H1 (cell line): ENCODE measurements around the gene MYH16. TPM values are rescaled to one million over a fixed set of nuclear protein-coding genes. Genes with fewer than 3 reads are reported as not detected.

Experiments used
- CTCF ChIA-PET: fragments of 300-600 bp; sonication (Branson Sonifier 250); formaldehyde crosslinking; loops from one replicate; lab custom pipeline; 2021; ENCODE audit not compliant: partially characterized antibody; lab: Charles Lee
- POLR2A ChIA-PET: fragments of 300-600 bp; sonication (Branson Sonifier 250); formaldehyde crosslinking; loops from one replicate; lab custom pipeline; 2021; ENCODE audit warnings: inconsistent platforms; ENCODE audit not compliant: partially characterized antibody; lab: Charles Lee
- DNase-seq, 2 experiments: peaks; one replicate each; pipeline versions ENCODE4 v3.0.0 to v3.0.0-alpha.2; 2010 to 2022; ENCODE audit warnings: low spot score in 2 of 2, low read depth in 1 of 2, mixed read lengths in 1 of 2
- FAIRE-seq: peaks from 2 replicates; lab custom pipeline; 2011; peaks lifted over from hg19 to GRCh38; lab: Jason Lieb, UNC
- H2AFZ ChIP-seq: 2 replicates; pipeline ENCODE4 v1.8.1; 2012; ENCODE audit warnings: low read length, inconsistent platforms
- H2AK5ac ChIP-seq: 2 replicates; pipeline ENCODE4 v1.6.1; 2013; ENCODE audit warnings: low read depth, low read length
- H2BK120ac ChIP-seq: replicated peaks from 2 replicates; pipeline ENCODE3; 2013; ENCODE audit warnings: low read depth, low read length, inconsistent platforms
- H2BK12ac ChIP-seq: 2 replicates; pipeline ENCODE4 v1.6.1; 2013; ENCODE audit warnings: low read depth, low read length
- H2BK15ac ChIP-seq: 2 replicates; pipeline ENCODE4 v1.6.1; 2013; ENCODE audit warnings: low read length
- H2BK20ac ChIP-seq: 2 replicates; pipeline ENCODE4 v1.6.1; 2013; ENCODE audit warnings: low read length
- H2BK5ac ChIP-seq: 2 replicates; pipeline ENCODE4 v1.6.1; 2013; ENCODE audit warnings: low read depth, low read length
- H3K14ac ChIP-seq: 2 replicates; pipeline ENCODE4 v1.6.1; 2013; ENCODE audit warnings: inconsistent platforms; ENCODE audit not compliant: insufficient read length
- H3K18ac ChIP-seq: 2 replicates; pipeline ENCODE4 v1.6.1; 2013; ENCODE audit warnings: low read length; ENCODE audit errors: extremely low read depth
- H3K23ac ChIP-seq: 2 replicates; pipeline ENCODE4 v1.6.1; 2013; ENCODE audit warnings: inconsistent platforms; ENCODE audit not compliant: insufficient read length
- H3K23me2 ChIP-seq: 2 replicates; pipeline ENCODE4 v1.6.1; 2013; ENCODE audit warnings: low read depth, low read length
- H3K27ac ChIP-seq: 2 replicates; pipeline ENCODE4 v1.6.1; 2011; ENCODE audit warnings: low read depth, low read length, inconsistent platforms
- H3K27me3 ChIP-seq, 4 experiments: replicated peaks in 1 of 4; 1 replicate in 1 of 4; 2 replicates in 3 of 4; pipeline versions ENCODE4 v1.6.1 to v1.8.1; 2011 to 2013; ENCODE audit warnings: low read length in 3 of 4, mild to moderate bottlenecking in 3 of 4, inconsistent platforms in 2 of 4, mixed read lengths in 2 of 4, moderate library complexity in 1 of 4; ENCODE audit not compliant: control insufficient read depth in 3 of 4, insufficient read depth in 3 of 4; ENCODE audit errors: extremely low read depth in 1 of 4
- H3K36me3 ChIP-seq, 4 experiments: 2 replicates each; pipeline versions ENCODE4 v1.6.1 to v1.8.1; 2011 to 2013; ENCODE audit warnings: mild to moderate bottlenecking in 4 of 4, low read length in 3 of 4, moderate library complexity in 2 of 4, control low read depth in 1 of 4, inconsistent platforms in 1 of 4; ENCODE audit not compliant: insufficient read depth in 4 of 4, control insufficient read depth in 2 of 4
- H3K4ac ChIP-seq: replicated peaks from 2 replicates; pipeline ENCODE3; 2013; ENCODE audit warnings: low read length, low read depth, mixed read lengths, inconsistent platforms; ENCODE audit not compliant: insufficient read length
- H3K4me1 ChIP-seq, 4 experiments: replicated peaks in 1 of 4; 1 replicate in 1 of 4; 2 replicates in 3 of 4; pipeline versions ENCODE4 v1.6.1 to v1.8.1; 2011 to 2013; ENCODE audit warnings: low read length in 3 of 4, inconsistent platforms in 2 of 4, mixed read lengths in 1 of 4; ENCODE audit not compliant: insufficient read depth in 4 of 4, control insufficient read depth in 3 of 4
- H3K4me2 ChIP-seq, 2 experiments: 2 replicates each; pipeline versions ENCODE4 v1.6.1 to v1.8.1; 2011 to 2013; ENCODE audit warnings: low read depth in 2 of 2, low read length in 2 of 2, control low read depth in 1 of 2, inconsistent platforms in 1 of 2, mild to moderate bottlenecking in 1 of 2; ENCODE audit not compliant: insufficient read depth in 1 of 2
- H3K4me3 ChIP-seq, 4 experiments: fragments of 200-600, 300-600 bp in 1 of 4; sonication (generic), shearing (Covaris generic), sonication (Bioruptor Twin) in 1 of 4; 2 replicates each; pipeline versions ENCODE4 v1.5.1 to v1.8.1; 2011 to 2016; ENCODE audit warnings: low read length in 4 of 4, low read depth in 3 of 4, control low read depth in 2 of 4, inconsistent platforms in 2 of 4, mild to moderate bottlenecking in 2 of 4, mixed read lengths in 1 of 4, moderate library complexity in 1 of 4; ENCODE audit not compliant: insufficient read depth in 2 of 4; ENCODE audit errors: extremely low read depth in 1 of 4
- H3K56ac ChIP-seq: replicated peaks from 2 replicates; pipeline ENCODE3; 2013; ENCODE audit warnings: low read depth, mild to moderate bottlenecking, mixed read lengths, low read length, inconsistent platforms; ENCODE audit not compliant: insufficient read length
- H3K79me1 ChIP-seq: 2 replicates; pipeline ENCODE4 v1.6.1; 2013; ENCODE audit warnings: low read depth, low read length, control low read depth
- H3K79me2 ChIP-seq, 2 experiments: 2 replicates each; pipeline versions ENCODE4 v1.6.1 to v1.8.1; 2012 to 2013; ENCODE audit warnings: low read length in 2 of 2, mild to moderate bottlenecking in 2 of 2, inconsistent platforms in 1 of 2; ENCODE audit not compliant: insufficient read depth in 2 of 2, control insufficient read depth in 1 of 2
- H3K9ac ChIP-seq, 4 experiments: replicated peaks in 1 of 4; 1 replicate in 1 of 4; 2 replicates in 3 of 4; pipeline versions ENCODE4 v1.6.1 to v1.8.1; 2011 to 2013; ENCODE audit warnings: low read depth in 3 of 4, low read length in 3 of 4, control low read depth in 2 of 4, mild to moderate bottlenecking in 2 of 4, moderate library complexity in 2 of 4, inconsistent platforms in 1 of 4; ENCODE audit errors: extremely low read depth in 1 of 4
- H3K9me3 ChIP-seq, 2 experiments: 2 replicates each; pipeline versions ENCODE4 v1.6.1 to v1.8.1; 2012 to 2013; ENCODE audit warnings: mild to moderate bottlenecking in 2 of 2, moderate library complexity in 2 of 2, control low read depth in 1 of 2, inconsistent platforms in 1 of 2, low read depth in 1 of 2, low read length in 1 of 2, mixed read lengths in 1 of 2; ENCODE audit not compliant: insufficient read depth in 2 of 2
- H4K20me1 ChIP-seq, 2 experiments: replicated peaks in 1 of 2; 2 replicates each; pipeline versions ENCODE3 to v1.8.1; 2011 to 2013; ENCODE audit warnings: inconsistent platforms in 2 of 2, low read length in 2 of 2, mild to moderate bottlenecking in 1 of 2; ENCODE audit not compliant: insufficient read depth in 2 of 2, control insufficient read depth in 1 of 2
- H4K5ac ChIP-seq: 2 replicates; pipeline ENCODE4 v1.6.1; 2013; ENCODE audit warnings: low read length, low read depth, mixed read lengths, inconsistent platforms; ENCODE audit not compliant: insufficient read length
- H4K8ac ChIP-seq: 2 replicates; pipeline ENCODE4 v1.8.0; 2013; ENCODE audit warnings: mild to moderate bottlenecking, moderate library complexity, low read length, inconsistent platforms; ENCODE audit not compliant: insufficient read depth; ENCODE audit errors: extremely low read depth
- H4K91ac ChIP-seq: replicated peaks from 2 replicates; pipeline ENCODE3; 2013; ENCODE audit warnings: low read length, mixed read lengths, inconsistent platforms; ENCODE audit not compliant: insufficient read length
- CBX8 ChIP-seq: fragments of 300-800, 300-1000 bp; sonication (generic); IDR thresholded peaks from 2 replicates; pipeline ENCODE4 v1.7.1; 2016; ENCODE audit warnings: low read depth, low read length, borderline replicate concordance
- CREB1 ChIP-seq: IDR thresholded peaks from 2 replicates; pipeline ENCODE4 v1.6.1; 2012; ENCODE audit warnings: inconsistent platforms
- CTBP2 ChIP-seq: IDR thresholded peaks from 2 replicates; pipeline ENCODE4 v1.7.0; 2011; ENCODE audit warnings: borderline replicate concordance, mild to moderate bottlenecking, moderate library complexity, mixed read lengths, low read length; ENCODE audit not compliant: insufficient read depth, insufficient read length
- KDM1A ChIP-seq: fragments of 200-600, 300-600 bp; sonication (generic); IDR thresholded peaks from 2 replicates; pipeline ENCODE4 v1.7.1; 2016; ENCODE audit warnings: mild to moderate bottlenecking, low read length, borderline replicate concordance
- MAFK ChIP-seq: IDR thresholded peaks from 2 replicates; pipeline ENCODE4 v1.6.1; 2012; ENCODE audit warnings: low read depth, mild to moderate bottlenecking, improper control_type of control experiment, low read length
- NANOG ChIP-seq: IDR thresholded peaks from 2 replicates; pipeline ENCODE4 v1.6.1; 2011; ENCODE audit warnings: low read length, low read depth, mild to moderate bottlenecking, inconsistent platforms; ENCODE audit not compliant: insufficient read depth, poor library complexity, severe bottlenecking
- POLR2A ChIP-seq, 2 experiments: IDR thresholded peaks; 1 replicate in 1 of 2; 2 replicates in 1 of 2; pipeline ENCODE4 v1.6.1; 2011; ENCODE audit warnings: low read depth in 2 of 2, low read length in 2 of 2, mild to moderate bottlenecking in 2 of 2; ENCODE audit errors: control extremely low read depth in 1 of 2
- POLR2AphosphoS5 ChIP-seq: IDR thresholded peaks from 2 replicates; pipeline ENCODE4 v1.6.1; 2011; ENCODE audit warnings: low read depth, low read length
- RXRA ChIP-seq: IDR thresholded peaks from 2 replicates; pipeline ENCODE4 v1.6.1; 2011; ENCODE audit warnings: low read depth, mild to moderate bottlenecking, low read length, moderate library complexity; ENCODE audit not compliant: insufficient read depth
- SIN3A ChIP-seq, 2 experiments: IDR thresholded peaks in 1 of 2; conservative IDR thresholded peaks in 1 of 2; 2 replicates each; pipeline ENCODE4 v1.6.1; 2011 to 2012; ENCODE audit warnings: low read length in 2 of 2, improper control_type of control experiment in 1 of 2, low read depth in 1 of 2, mild to moderate bottlenecking in 1 of 2
- SUZ12 ChIP-seq: fragments of 200-600 bp; sonication (generic); IDR thresholded peaks from 2 replicates; pipeline ENCODE4 v1.6.1; 2012; ENCODE audit warnings: mild to moderate bottlenecking, inconsistent platforms, low read length, moderate library complexity, mixed read lengths
- YY1 ChIP-seq: IDR thresholded peaks from 2 replicates; pipeline ENCODE4 v1.6.1; 2011; ENCODE audit warnings: low read depth, mild to moderate bottlenecking, low read length
- WGBS, 2 experiments: shearing (Covaris generic) in 1 of 2; methylation state at CpG; one replicate each; pipeline versions ENCODE4 v1.1.6 to v1.1.7; 2013 to 2015; ENCODE audit warnings: low lambda C conversion rate in 2 of 2, mixed read lengths in 2 of 2, inconsistent platforms in 1 of 2, low coverage in 1 of 2, missing lambda C conversion rate in 1 of 2; ENCODE audit not compliant: insufficient replicate concordance in 2 of 2, insufficient coverage in 1 of 2, insufficient read length in 1 of 2; ENCODE audit errors: extremely low coverage in 1 of 2, missing lambda C conversion rate in 1 of 2; 5-methylcytosine and 5-hydroxymethylcytosine counted together
- polyA plus RNA-seq, 7 experiments: library from polyadenylated mRNA; depleted of rRNA in 3 of 7; stranded (reverse) in 5 of 7; unstranded in 2 of 7; fragments of >200 nt in 5 of 7; fragments of 200-250 nt in 2 of 7; gene quantifications; 1 replicate in 5 of 7; 2 replicates in 1 of 7; 4 replicates in 1 of 7; pipeline versions ENCODE4 v1.2.1 to v1.2.3, GENCODE V29; 2011 to 2013; ENCODE audit warnings: missing spikeins in 2 of 7, mixed read lengths in 2 of 7
- total RNA-seq: library from RNA; stranded (reverse); fragmentation: NEBNext Ultra II Directional; extraction: Animal tissue kit (Norgen Biotek cat#: 25700); gene quantifications from 2 replicates; pipeline ENCODE4 v1.2.1, GENCODE V29; 2021
- TF ChIP-seq, protein P1 (sequence below): IDR thresholded peaks from 2 replicates; pipeline ENCODE4 v1.6.1; 2012; ENCODE audit warnings: inconsistent platforms

Gene MYH16
- total and polyA plus RNA-seq, 2 of the 8 experiments (the other 6 are each of a cell fraction or from before 2014, with no cell fraction given) = not detected

DNA sequence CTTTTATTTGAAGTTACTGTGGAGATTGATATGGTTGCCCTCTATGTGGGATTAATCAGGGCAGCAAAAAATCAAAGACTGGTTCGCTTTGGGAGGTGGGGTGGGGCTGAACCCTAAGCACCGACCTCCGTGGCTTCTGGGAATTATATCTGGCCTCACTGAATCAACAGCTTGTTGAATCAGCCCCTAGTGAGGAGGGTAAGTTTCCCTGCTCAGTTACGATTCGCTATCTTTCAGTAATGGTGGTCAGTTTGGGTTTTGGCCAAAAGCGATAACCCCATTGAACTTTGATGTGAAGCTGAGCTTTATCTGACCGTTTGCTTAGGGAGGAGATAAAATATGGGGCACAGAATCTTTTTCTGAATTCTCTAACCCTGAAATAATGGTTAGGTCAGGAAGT lies 36.5 kb downstream of the MYH16 start:
- no peak overlapping the region for H3K23ac ChIP-seq
- H3K79me2 ChIP-seq = no peaks in the 10 kb centered on the region
- no peak overlapping the region for H3K14ac ChIP-seq
- H3K23me2 ChIP-seq = no peaks in the 10 kb centered on the region
- no peak overlapping the region for H3K4me2 ChIP-seq
- H2AK5ac ChIP-seq = no peak overlapping the region
- no peak overlapping the region for H4K91ac ChIP-seq
- no peak overlapping the region for H4K5ac ChIP-seq
- H3K4ac ChIP-seq = no peak overlapping the region
- no peak overlapping the region for H3K9ac ChIP-seq
- FAIRE-seq (no peak), DNase-seq (no peak)
- no peak overlapping the region for H3K27ac ChIP-seq
- no peak overlapping the region for H3K18ac ChIP-seq
- no peak overlapping the region for H3K4me3 ChIP-seq
- ChIA-PET POLR2A (interaction anchor here (0.9 kb wide), 1 partner anchor 319 kb away, joined by 3 read pairs; no protein-coding TSS in a partner anchor), CTCF (interaction anchor here (0.7 to 8.4 kb wide), 7 partner anchors 11 to 347 kb away, joined by 3 to 87 read pairs (median 4); no protein-coding TSS in a partner anchor)
- no peaks in the 10 kb centered on the region for H3K79me1 ChIP-seq
- H2BK120ac ChIP-seq = no peak overlapping the region
- H2BK20ac ChIP-seq = no peak overlapping the region
- no peak overlapping the region for H2BK12ac ChIP-seq
- no peaks in the 10 kb centered on the region for H3K4me1 ChIP-seq
- H2AFZ ChIP-seq = no peak overlapping the region
- no peaks in the 10 kb centered on the region for H4K20me1 ChIP-seq
- H3K27me3 ChIP-seq = no peaks in the 10 kb centered on the region
- no peak overlapping the region for H2BK5ac ChIP-seq
- H4K8ac ChIP-seq = no peak overlapping the region
- H3K36me3 ChIP-seq = no peaks in the 10 kb centered on the region
- H2BK15ac ChIP-seq = no peak overlapping the region
- 0 out of 4 replicates have a peak, but pooled peaks cover 0 to 3% of the 10 kb centered on the region in 2 experiments for H3K9me3 ChIP-seq
- H3K56ac ChIP-seq = no peak overlapping the region
- WGBS, 2 experiments = 86% methylated on average over 7 of the region's 7 CpGs; no CpG with 5 or more reads in 1 of the 2 experiments
- TF ChIP-seq YY1 (no peak), CREB1 (no peak), SIN3A (conservative IDR thresholded peaks at IDR 0.05 in 1 of 2, IDR thresholded peaks at IDR 0.05 in 1 of 2; ENCODE audit: low read depth in 1 of 2, low read length in 2 of 2) (no peak), CTBP2 (no peak), KDM1A (no peak), MAFK (no peak), CBX8 (no peak), SUZ12 (no peak), NANOG (no peak), POLR2A (IDR thresholded peaks at IDR 0.05; ENCODE audit: control extremely low read depth in 1 of 2, low read depth in 2 of 2, low read length in 2 of 2) (no peak), RXRA (no peak), POLR2AphosphoS5 (no peak)
- TF ChIP-seq, protein P1, sequence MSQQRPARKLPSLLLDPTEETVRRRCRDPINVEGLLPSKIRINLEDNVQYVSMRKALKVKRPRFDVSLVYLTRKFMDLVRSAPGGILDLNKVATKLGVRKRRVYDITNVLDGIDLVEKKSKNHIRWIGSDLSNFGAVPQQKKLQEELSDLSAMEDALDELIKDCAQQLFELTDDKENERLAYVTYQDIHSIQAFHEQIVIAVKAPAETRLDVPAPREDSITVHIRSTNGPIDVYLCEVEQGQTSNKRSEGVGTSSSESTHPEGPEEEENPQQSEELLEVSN = no peak
